Measurements from ENCODE around the gene NNAT.

Gene NNAT

GRCh38 chr20:37518606-37519507 lies 2.2 kb upstream of the NNAT start:
- H3K36me3 ChIP-seq (ENCODE audit: control insufficient read depth in 1 of 2, insufficient read depth in 2 of 2, low read length in 2 of 2), result peaks cover 6 to 22% of the 10 kb centered on the region in 2 donors
- H3K9me3 ChIP-seq (ENCODE audit: control insufficient read depth in 1 of 2, low read length in 2 of 2), result no peaks in the 10 kb centered on the region
- peak overlapping the region in 1 of 2 donors; percentile 25 for H3K4me3 ChIP-seq (ENCODE audit: low read depth in 1 of 2, low read length in 2 of 2)
- H3K27me3 ChIP-seq (ENCODE audit: low read depth, low read length), result no peaks in the 10 kb centered on the region
- H3K27ac ChIP-seq (ENCODE audit: low read length), result peak overlapping the region; percentile 62
- peaks cover 0 to 69% of the 10 kb centered on the region in 2 donors for H3K4me1 ChIP-seq (ENCODE audit: control insufficient read depth in 1 of 2, insufficient read depth in 2 of 2, low read length in 2 of 2)

- Histone ChIP-seq H3K4me3 (ENCODE audit: low read depth in 1 of 2, low read length in 2 of 2) (peak overlapping the region in 1 of 2 donors; percentile 25), H3K9me3 (ENCODE audit: control insufficient read depth in 1 of 2, low read length in 2 of 2) (no peaks in the 10 kb centered on the region), H3K4me1 (ENCODE audit: control insufficient read depth in 1 of 2, insufficient read depth in 2 of 2, low read length in 2 of 2) (peaks cover 4 to 78% of the 10 kb centered on the region in 2 donors), H3K27ac (ENCODE audit: low read length) (peak overlapping the region; percentile 62), H3K36me3 (ENCODE audit: control insufficient read depth in 1 of 2, insufficient read depth in 2 of 2, low read length in 2 of 2) (peaks cover 0 to 13% of the 10 kb centered on the region in 2 donors), H3K27me3 (ENCODE audit: low read depth, low read length) (no peaks in the 10 kb centered on the region)
Observed at GRCh38 chr20:37519508-37520418, 1.3 kb upstream of the NNAT start.

- peak overlapping the region in 1 of 2 donors; percentile 63 for H3K4me3 ChIP-seq (ENCODE audit: low read depth in 1 of 2, low read length in 2 of 2)
- H3K27me3 ChIP-seq (ENCODE audit: low read depth, low read length), result no peaks in the 10 kb centered on the region
- H3K9me3 ChIP-seq (ENCODE audit: control insufficient read depth in 1 of 2, low read length in 2 of 2), result no peaks in the 10 kb centered on the region
- H3K27ac ChIP-seq (ENCODE audit: low read length), result no peak overlapping the region
- peaks cover 0 to 6% of the 10 kb centered on the region in 2 donors for H3K36me3 ChIP-seq (ENCODE audit: control insufficient read depth in 1 of 2, insufficient read depth in 2 of 2, low read length in 2 of 2)
- H3K4me1 ChIP-seq (ENCODE audit: control insufficient read depth in 1 of 2, insufficient read depth in 2 of 2, low read length in 2 of 2), result peaks cover 11 to 85% of the 10 kb centered on the region in 2 donors
Observed at GRCh38 chr20:37520419-37520955, 563 bp upstream of the NNAT start.

GRCh38 chr20:37522260-37523011 lies 1.4 kb downstream of the NNAT start:
- no peaks in the 10 kb centered on the region for H3K9me3 ChIP-seq (ENCODE audit: control insufficient read depth in 1 of 2, low read length in 2 of 2)
- no peak overlapping the region for H3K4me3 ChIP-seq (ENCODE audit: low read depth in 1 of 2, low read length in 2 of 2)
- H3K36me3 ChIP-seq (ENCODE audit: control insufficient read depth in 1 of 2, insufficient read depth in 2 of 2, low read length in 2 of 2), result peaks cover 0 to 3% of the 10 kb centered on the region in 2 donors
- no peaks in the 10 kb centered on the region for H3K27me3 ChIP-seq (ENCODE audit: low read depth, low read length)
- H3K4me1 ChIP-seq (ENCODE audit: control insufficient read depth in 1 of 2, insufficient read depth in 2 of 2, low read length in 2 of 2), result peaks cover 17 to 75% of the 10 kb centered on the region in 2 donors
- no peak overlapping the region for H3K27ac ChIP-seq (ENCODE audit: low read length)

- H3K4me3 ChIP-seq (ENCODE audit: low read depth in 1 of 2, low read length in 2 of 2), result no peak overlapping the region
- peaks cover 17 to 69% of the 10 kb centered on the region in 2 donors for H3K4me1 ChIP-seq (ENCODE audit: control insufficient read depth in 1 of 2, insufficient read depth in 2 of 2, low read length in 2 of 2)
- H3K9me3 ChIP-seq (ENCODE audit: control insufficient read depth in 1 of 2, low read length in 2 of 2), result no peaks in the 10 kb centered on the region
- no peaks in the 10 kb centered on the region for H3K27me3 ChIP-seq (ENCODE audit: low read depth, low read length)
- peaks cover 0 to 3% of the 10 kb centered on the region in 2 donors for H3K36me3 ChIP-seq (ENCODE audit: control insufficient read depth in 1 of 2, insufficient read depth in 2 of 2, low read length in 2 of 2)
- H3K27ac ChIP-seq (ENCODE audit: low read length), result no peak overlapping the region
Observed at GRCh38 chr20:37523012-37523391, 2.0 kb downstream of the NNAT start.

GRCh38 chr20:37523911-37524700 lies 3.1 kb downstream of the NNAT start:
- Histone ChIP-seq H3K9me3 (ENCODE audit: control insufficient read depth in 1 of 2, low read length in 2 of 2) (no peaks in the 10 kb centered on the region), H3K4me3 (ENCODE audit: low read depth in 1 of 2, low read length in 2 of 2) (peak overlapping the region in 1 of 2 donors; percentile 24), H3K27ac (ENCODE audit: low read length) (peak overlapping the region; percentile 16), H3K36me3 (ENCODE audit: control insufficient read depth in 1 of 2, insufficient read depth in 2 of 2, low read length in 2 of 2) (peaks cover 0 to 3% of the 10 kb centered on the region in 2 donors), H3K4me1 (ENCODE audit: control insufficient read depth in 1 of 2, insufficient read depth in 2 of 2, low read length in 2 of 2) (peaks cover 17 to 65% of the 10 kb centered on the region in 2 donors), H3K27me3 (ENCODE audit: low read depth, low read length) (no peaks in the 10 kb centered on the region)

- peak overlapping the region; percentile 16 for H3K27ac ChIP-seq (ENCODE audit: low read length)
- H3K27me3 ChIP-seq (ENCODE audit: low read depth, low read length), result no peaks in the 10 kb centered on the region
- H3K4me3 ChIP-seq (ENCODE audit: low read depth in 1 of 2, low read length in 2 of 2), result peak overlapping the region; percentile 32 to 88
- no peaks in the 10 kb centered on the region for H3K9me3 ChIP-seq (ENCODE audit: control insufficient read depth in 1 of 2, low read length in 2 of 2)
- H3K4me1 ChIP-seq (ENCODE audit: control insufficient read depth in 1 of 2, insufficient read depth in 2 of 2, low read length in 2 of 2), result peaks cover 17 to 56% of the 10 kb centered on the region in 2 donors
- H3K36me3 ChIP-seq (ENCODE audit: control insufficient read depth in 1 of 2, insufficient read depth in 2 of 2, low read length in 2 of 2), result peaks cover 0 to 3% of the 10 kb centered on the region in 2 donors
Observed at GRCh38 chr20:37524859-37525708, 4.0 kb downstream of the NNAT start.

- Histone ChIP-seq H3K27me3 (ENCODE audit: low read depth, low read length) (no peaks in the 10 kb centered on the region), H3K4me3 (ENCODE audit: low read depth in 1 of 2, low read length in 2 of 2) (peak overlapping the region; percentile 32 to 88), H3K9me3 (ENCODE audit: control insufficient read depth in 1 of 2, low read length in 2 of 2) (no peaks in the 10 kb centered on the region), H3K4me1 (ENCODE audit: control insufficient read depth in 1 of 2, insufficient read depth in 2 of 2, low read length in 2 of 2) (peaks cover 17 to 49% of the 10 kb centered on the region in 2 donors), H3K27ac (ENCODE audit: low read length) (no peak overlapping the region), H3K36me3 (ENCODE audit: control insufficient read depth in 1 of 2, insufficient read depth in 2 of 2, low read length in 2 of 2) (peaks cover 0 to 3% of the 10 kb centered on the region in 2 donors)
Observed at GRCh38 chr20:37525810-37526209, 4.8 kb downstream of the NNAT start.

- no peaks in the 10 kb centered on the region for H3K27me3 ChIP-seq (ENCODE audit: low read depth, low read length)
- H3K9me3 ChIP-seq (ENCODE audit: control insufficient read depth in 1 of 2, low read length in 2 of 2), result no peaks in the 10 kb centered on the region
- H3K4me3 ChIP-seq (ENCODE audit: low read depth in 1 of 2, low read length in 2 of 2), result peak overlapping the region; percentile 88 to 95
- H3K4me1 ChIP-seq (ENCODE audit: control insufficient read depth in 1 of 2, insufficient read depth in 2 of 2, low read length in 2 of 2), result peaks cover 17 to 48% of the 10 kb centered on the region in 2 donors
- peak overlapping the region; percentile 97 for H3K27ac ChIP-seq (ENCODE audit: low read length)
- peaks cover 0 to 3% of the 10 kb centered on the region in 2 donors for H3K36me3 ChIP-seq (ENCODE audit: control insufficient read depth in 1 of 2, insufficient read depth in 2 of 2, low read length in 2 of 2)
Observed at GRCh38 chr20:37526238-37526838, 5.3 kb downstream of the NNAT start.

Data from muscle layer of duodenum (tissue), 2 donors.